A673 (cell line): Measurements from ENCODE around the gene PSTPIP2. TPM values are rescaled to one million over a fixed set of nuclear protein-coding genes. Genes with fewer than 3 reads are reported as not detected.

Experiments
- BruUV-seq: library from RNA; stranded (reverse); fragments of 400-500 nt; replicated peaks from 2 replicates; lab custom pipeline; 2021; lab: Mats Ljungman, UMichigan
- CTCF ChIA-PET: fragments of 300-600 bp; sonication (Branson Sonifier 250); formaldehyde crosslinking; loops from one replicate; lab custom pipeline; 2022; ENCODE audit warnings: antibody characterized with exemption; lab: Charles Lee
- POLR2A ChIA-PET: fragments of 300-600 bp; sonication (Branson Sonifier 250); formaldehyde crosslinking; loops from one replicate; lab custom pipeline; 2022; ENCODE audit warnings: antibody characterized with exemption; ENCODE audit not compliant: low non-redundant PET; lab: Charles Lee
- DNase-seq: peaks from one replicate; pipeline ENCODE4 v3.0.0-alpha.2; 2015; ENCODE audit warnings: low spot score
- H3K27ac ChIP-seq: fragments of 200-600 bp; sonication (generic); 2 replicates; pipeline ENCODE4 v1.5.1; 2016; ENCODE audit warnings: mixed run types, low read depth, mild to moderate bottlenecking, mixed read lengths, antibody characterized with exemption, low read length; ENCODE audit not compliant: poor library complexity, severe bottlenecking
- H3K27me3 ChIP-seq: fragments of 200-600 bp; sonication (generic); replicated peaks from 2 replicates; pipeline ENCODE4 v1.6.1; 2017; ENCODE audit warnings: mixed run types, low read depth, mild to moderate bottlenecking, mixed read lengths, antibody characterized with exemption, low read length; ENCODE audit not compliant: insufficient read depth, poor library complexity
- H3K36me3 ChIP-seq: fragments of 200-600 bp; sonication (generic); 2 replicates; pipeline ENCODE4 v1.6.1; 2016; ENCODE audit warnings: mixed run types, mild to moderate bottlenecking, mixed read lengths, antibody characterized with exemption, low read length; ENCODE audit not compliant: insufficient read depth, poor library complexity, severe bottlenecking
- H3K4me1 ChIP-seq: fragments of 200-600 bp; sonication (generic); 2 replicates; pipeline ENCODE4 v1.6.1; 2017; ENCODE audit warnings: mixed run types, mild to moderate bottlenecking, mixed read lengths, antibody characterized with exemption, low read length; ENCODE audit not compliant: insufficient read depth, poor library complexity, severe bottlenecking
- H3K4me3 ChIP-seq: fragments of 200-600 bp; sonication (generic); 2 replicates; pipeline ENCODE4 v1.5.1; 2016; ENCODE audit warnings: low read depth, mixed run types, mild to moderate bottlenecking, mixed read lengths, low read length; ENCODE audit not compliant: poor library complexity, severe bottlenecking
- H3K9me3 ChIP-seq: fragments of 200-600 bp; sonication (generic); 2 replicates; pipeline ENCODE4 v1.6.1; 2016; ENCODE audit warnings: mixed run types, low read depth, mild to moderate bottlenecking, mixed read lengths, antibody characterized with exemption, low read length; ENCODE audit not compliant: poor library complexity, severe bottlenecking
- EZH2 ChIP-seq: fragments of 200-600 bp; sonication (generic); IDR thresholded peaks from 2 replicates; pipeline ENCODE4 v1.6.1; 2017; ENCODE audit warnings: borderline replicate concordance, low read depth, mild to moderate bottlenecking, mixed read lengths, antibody characterized with exemption, low read length; ENCODE audit not compliant: poor library complexity, severe bottlenecking
- intact Hi-C: fragments of 100-400 bp; cut with micrococcal nuclease; formaldehyde crosslinking; loops from one replicate; pipeline ENCODE4 v1.10.0; 2022; ENCODE audit not compliant: unreplicated experiment
- total RNA-seq: library from RNA; stranded (reverse); gene quantifications from 2 replicates; pipeline ENCODE4 v1.2.3, GENCODE V29; 2021
- TF ChIP-seq, protein P1 (sequence below): fragments of 300-800, 200-600 bp; sonication (generic); conservative IDR thresholded peaks from 2 replicates; pipeline ENCODE4 v1.5.1; 2017; ENCODE audit warnings: low read depth, mild to moderate bottlenecking, antibody characterized with exemption, low read length, moderate library complexity, mixed read lengths

Gene PSTPIP2
- total RNA-seq, 1 experiment from 2014 or later: 5.7 TPM

DNA sequence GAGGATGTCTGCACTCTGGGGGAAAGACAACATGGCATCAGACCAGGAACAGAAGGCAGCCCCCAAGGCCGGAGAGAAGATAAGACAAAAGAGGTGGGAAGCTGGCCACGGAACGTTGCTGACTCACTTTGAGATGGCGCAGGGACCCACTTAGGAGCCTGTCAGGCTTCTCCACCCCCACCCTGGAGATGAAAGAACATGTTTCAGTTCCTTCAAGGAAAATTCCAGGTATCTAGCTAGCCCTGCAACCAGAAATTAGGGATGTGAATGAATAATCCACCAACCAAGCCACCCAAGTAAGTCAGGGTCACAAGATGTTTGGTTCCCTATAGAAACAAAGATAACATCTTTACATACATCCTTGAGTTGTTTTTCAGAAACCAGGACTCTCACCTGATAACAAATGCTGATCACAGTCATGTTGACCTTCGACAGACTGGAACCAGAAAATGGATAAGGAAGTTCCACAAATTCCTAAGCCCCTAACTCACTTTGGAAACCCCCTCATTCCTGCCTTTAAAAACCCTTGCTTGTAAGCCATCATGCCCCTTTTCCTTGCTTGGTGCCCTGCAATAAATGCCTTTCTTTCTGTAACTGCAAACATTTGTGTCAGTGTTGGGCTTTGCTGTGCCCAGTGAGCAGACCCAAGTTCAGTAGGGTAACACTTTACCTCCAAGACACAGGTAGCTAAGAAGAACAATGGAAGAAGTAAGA is 31.9 kb downstream of the PSTPIP2 start:
- ChIA-PET CTCF (interaction anchor here (0.7 kb wide), 1 partner anchor 18 kb away, joined by 4 read pairs; no protein-coding TSS in a partner anchor), POLR2A (interaction anchor here (0.7 kb wide), 1 partner anchor 19 kb away, joined by 3 read pairs; no protein-coding TSS in a partner anchor)
- no peak for DNase-seq
- TF ChIP-seq EZH2: no peak
- TF ChIP-seq, protein P1, sequence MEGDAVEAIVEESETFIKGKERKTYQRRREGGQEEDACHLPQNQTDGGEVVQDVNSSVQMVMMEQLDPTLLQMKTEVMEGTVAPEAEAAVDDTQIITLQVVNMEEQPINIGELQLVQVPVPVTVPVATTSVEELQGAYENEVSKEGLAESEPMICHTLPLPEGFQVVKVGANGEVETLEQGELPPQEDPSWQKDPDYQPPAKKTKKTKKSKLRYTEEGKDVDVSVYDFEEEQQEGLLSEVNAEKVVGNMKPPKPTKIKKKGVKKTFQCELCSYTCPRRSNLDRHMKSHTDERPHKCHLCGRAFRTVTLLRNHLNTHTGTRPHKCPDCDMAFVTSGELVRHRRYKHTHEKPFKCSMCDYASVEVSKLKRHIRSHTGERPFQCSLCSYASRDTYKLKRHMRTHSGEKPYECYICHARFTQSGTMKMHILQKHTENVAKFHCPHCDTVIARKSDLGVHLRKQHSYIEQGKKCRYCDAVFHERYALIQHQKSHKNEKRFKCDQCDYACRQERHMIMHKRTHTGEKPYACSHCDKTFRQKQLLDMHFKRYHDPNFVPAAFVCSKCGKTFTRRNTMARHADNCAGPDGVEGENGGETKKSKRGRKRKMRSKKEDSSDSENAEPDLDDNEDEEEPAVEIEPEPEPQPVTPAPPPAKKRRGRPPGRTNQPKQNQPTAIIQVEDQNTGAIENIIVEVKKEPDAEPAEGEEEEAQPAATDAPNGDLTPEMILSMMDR: no peak
- Histone ChIP-seq H3K4me1 (no peaks in the 10 kb centered on the region), H3K9me3 (no peaks in the 10 kb centered on the region), H3K27me3 (no peaks in the 10 kb centered on the region), H3K4me3 (no peak overlapping the region), H3K27ac (no peak overlapping the region), H3K36me3 (no peaks in the 10 kb centered on the region)
- BruUV-seq: no TSS peak
- intact Hi-C loops: no loop called here

- intact Hi-C loops: no loop called here
- H3K27ac ChIP-seq: no peak overlapping the region
- no peak for DNase-seq
- TF ChIP-seq EZH2: no peak
- TF ChIP-seq, protein P1: no peak
- H3K36me3 ChIP-seq: no peaks in the 10 kb centered on the region
- no peaks in the 10 kb centered on the region for H3K9me3 ChIP-seq
- BruUV-seq: no TSS peak
- CTCF ChIA-PET: no interaction called here
- no peaks in the 10 kb centered on the region for H3K27me3 ChIP-seq
- H3K4me3 ChIP-seq: no peak overlapping the region
- H3K4me1 ChIP-seq: peaks cover 6% of the 10 kb centered on the region
- POLR2A ChIA-PET: no interaction called here
Measured at GRCh38 chr18:46037512-46038305, 34.4 kb downstream of the PSTPIP2 start.

GRCh38 chr18:46035696-46036680 is 36.1 kb downstream of the PSTPIP2 start:
- ChIA-PET POLR2A (no interaction called here), CTCF (no interaction called here)

More at GRCh38 chr18:46035696-46036680, 36.1 kb downstream of the PSTPIP2 start:
- BruUV-seq: no TSS peak
- DNase-seq: no peak
- TF ChIP-seq EZH2: no peak
- TF ChIP-seq, protein P1: no peak
- no peaks in the 10 kb centered on the region for H3K27me3 ChIP-seq
- intact Hi-C loops: no loop called here
- no peaks in the 10 kb centered on the region for H3K36me3 ChIP-seq
- peaks cover 6% of the 10 kb centered on the region for H3K4me1 ChIP-seq
- H3K4me3 ChIP-seq: no peak overlapping the region
- H3K9me3 ChIP-seq: no peaks in the 10 kb centered on the region
- H3K27ac ChIP-seq: no peak overlapping the region
